ENCODE data around the gene ODC1. TPM values are rescaled to one million over a fixed set of nuclear protein-coding genes. Genes with fewer than 3 reads are reported as not detected.

The ODC1 gene
- total RNA-seq, 1 donor: 129 TPM

DNA sequence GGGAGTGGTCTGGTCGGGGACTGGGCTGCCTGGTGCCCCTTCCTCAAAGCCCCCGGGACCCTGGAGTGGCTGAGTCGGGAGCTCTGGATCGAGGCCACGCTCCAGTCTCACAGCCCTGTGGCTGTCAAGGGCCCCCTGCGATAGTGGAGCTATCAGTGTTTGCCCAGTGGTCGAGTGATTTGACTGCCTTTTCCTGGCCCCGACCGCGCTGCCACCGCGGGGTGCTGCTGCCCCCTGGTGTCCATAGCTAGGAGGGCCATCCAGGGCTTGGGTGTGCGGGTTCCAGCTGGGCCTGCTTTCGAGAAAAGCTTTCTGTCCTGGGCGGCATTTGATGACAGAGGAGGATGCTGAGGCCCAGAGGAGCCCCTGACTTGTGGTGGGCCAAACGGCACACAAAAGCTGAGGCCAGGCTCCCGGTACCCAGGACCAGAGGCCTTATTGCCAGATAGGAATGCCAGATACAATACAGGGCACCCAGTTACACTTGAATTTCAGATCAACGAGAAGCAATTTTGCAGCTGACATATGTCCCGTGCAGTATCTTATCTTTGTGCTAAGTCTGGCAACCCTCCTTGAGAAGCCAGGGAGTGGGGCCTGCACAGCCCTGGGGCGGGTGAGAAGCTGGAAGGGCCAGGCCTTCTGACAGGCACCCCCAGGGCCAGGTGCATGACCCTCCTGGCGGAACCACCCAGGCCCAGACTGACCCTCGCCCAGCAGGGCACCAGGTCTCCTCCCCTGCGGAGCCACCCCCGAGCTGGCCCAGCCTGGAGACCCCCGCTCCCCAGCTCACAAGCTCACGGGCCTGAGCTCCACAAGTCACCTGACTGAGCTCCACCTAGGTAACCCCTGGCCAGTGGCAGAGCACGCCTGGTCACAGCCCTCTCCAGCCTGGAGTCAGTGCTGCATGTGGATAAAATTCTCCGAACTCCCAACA lies 13.0 kb downstream of the ODC1 start:
- H3K4me3 ChIP-seq (ENCODE audit: low read depth, low read length): no peak overlapping the region
- DNase-seq (ENCODE audit: low read depth): peak; percentile 57
- TF ChIP-seq, protein P1, sequence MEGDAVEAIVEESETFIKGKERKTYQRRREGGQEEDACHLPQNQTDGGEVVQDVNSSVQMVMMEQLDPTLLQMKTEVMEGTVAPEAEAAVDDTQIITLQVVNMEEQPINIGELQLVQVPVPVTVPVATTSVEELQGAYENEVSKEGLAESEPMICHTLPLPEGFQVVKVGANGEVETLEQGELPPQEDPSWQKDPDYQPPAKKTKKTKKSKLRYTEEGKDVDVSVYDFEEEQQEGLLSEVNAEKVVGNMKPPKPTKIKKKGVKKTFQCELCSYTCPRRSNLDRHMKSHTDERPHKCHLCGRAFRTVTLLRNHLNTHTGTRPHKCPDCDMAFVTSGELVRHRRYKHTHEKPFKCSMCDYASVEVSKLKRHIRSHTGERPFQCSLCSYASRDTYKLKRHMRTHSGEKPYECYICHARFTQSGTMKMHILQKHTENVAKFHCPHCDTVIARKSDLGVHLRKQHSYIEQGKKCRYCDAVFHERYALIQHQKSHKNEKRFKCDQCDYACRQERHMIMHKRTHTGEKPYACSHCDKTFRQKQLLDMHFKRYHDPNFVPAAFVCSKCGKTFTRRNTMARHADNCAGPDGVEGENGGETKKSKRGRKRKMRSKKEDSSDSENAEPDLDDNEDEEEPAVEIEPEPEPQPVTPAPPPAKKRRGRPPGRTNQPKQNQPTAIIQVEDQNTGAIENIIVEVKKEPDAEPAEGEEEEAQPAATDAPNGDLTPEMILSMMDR (IDR thresholded peaks at IDR 0.05; ENCODE audit: insufficient read depth, low read length): peak; percentile 98

DNA sequence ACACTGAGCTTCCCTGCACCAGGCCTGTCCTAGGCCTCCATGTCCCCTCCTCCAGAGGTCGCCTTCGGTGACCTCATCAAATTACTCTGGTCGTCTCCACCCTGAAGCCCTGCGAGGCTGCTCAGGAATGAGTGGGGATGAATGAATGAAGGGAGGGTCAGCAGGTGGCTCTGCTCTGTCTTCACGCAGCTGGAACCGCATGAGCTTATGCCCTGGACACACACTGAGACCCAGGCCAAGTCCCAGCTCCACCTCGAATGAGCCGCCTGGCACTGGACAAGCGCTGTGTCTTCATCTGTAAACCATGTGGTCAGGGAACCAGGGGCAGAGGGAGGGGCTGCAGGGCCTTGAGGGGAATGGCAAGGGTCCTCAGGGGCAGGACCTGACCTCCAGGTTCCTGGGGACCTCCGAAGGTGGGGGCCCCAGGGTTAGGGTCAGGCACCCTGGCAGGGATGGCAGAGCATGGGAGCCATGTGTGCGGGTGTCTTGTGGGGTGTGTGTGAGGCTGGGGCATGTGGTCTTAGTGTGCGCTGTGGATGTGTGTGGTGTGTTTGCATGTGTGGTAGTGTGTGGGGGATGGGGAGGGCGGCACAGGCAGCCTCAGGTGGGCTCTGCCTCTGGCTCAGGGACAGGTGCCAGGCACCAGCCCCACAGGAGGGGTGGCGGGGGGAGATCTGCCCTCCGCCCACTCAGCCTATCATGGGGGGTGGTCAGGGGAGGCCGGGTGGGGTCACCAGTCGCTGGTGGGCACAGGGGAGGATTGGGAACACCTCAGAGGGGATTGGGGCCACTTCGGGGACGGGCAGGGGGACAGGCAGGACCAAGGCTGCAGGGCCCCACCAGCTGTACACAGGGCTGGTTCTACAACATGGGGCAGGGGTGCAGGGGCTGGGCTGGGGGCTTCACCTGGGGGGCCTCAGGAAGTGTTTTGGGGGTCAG lies 13.9 kb downstream of the ODC1 start:
- no peak for DNase-seq (ENCODE audit: low read depth)
- TF ChIP-seq, protein P1 (IDR thresholded peaks at IDR 0.05; ENCODE audit: insufficient read depth, low read length): no peak
- no peak overlapping the region for H3K4me3 ChIP-seq (ENCODE audit: low read depth, low read length)

DNA sequence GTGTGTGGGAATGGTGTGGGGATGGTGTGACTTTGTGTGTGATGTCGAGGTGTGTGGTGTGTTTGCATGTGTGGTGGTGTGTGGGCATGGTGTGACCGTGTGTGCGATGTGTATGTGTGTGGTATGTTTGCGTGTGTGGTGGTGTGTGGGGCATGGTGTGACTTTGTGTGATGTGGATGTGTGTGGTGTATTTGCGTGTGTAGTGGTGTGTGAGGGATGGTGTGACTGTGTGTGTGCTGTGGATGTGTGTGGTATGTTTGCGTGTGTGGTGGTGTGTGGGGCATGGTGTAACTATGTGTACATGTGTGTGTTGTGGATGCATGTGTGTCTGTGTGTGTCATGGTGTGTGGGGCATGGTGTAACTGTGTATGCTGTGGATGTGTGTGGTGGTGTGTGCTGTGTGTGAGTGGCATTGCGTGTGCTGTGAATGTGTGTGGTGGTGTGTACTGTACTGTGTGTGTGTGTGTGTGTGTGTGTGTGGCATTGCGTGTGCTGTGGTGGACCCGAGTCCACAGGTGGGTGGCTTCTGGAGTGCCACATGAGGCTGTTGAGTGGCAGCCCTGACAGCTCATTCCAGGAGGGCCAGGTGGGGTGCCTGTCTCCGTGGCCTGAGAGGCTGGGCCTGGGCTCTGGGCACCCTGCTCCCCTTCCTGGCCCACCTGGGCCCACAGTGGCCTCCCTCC lies 14.7 kb downstream of the ODC1 start:
- DNase-seq (ENCODE audit: low read depth): no peak
- TF ChIP-seq, protein P1 (IDR thresholded peaks at IDR 0.05; ENCODE audit: insufficient read depth, low read length): no peak
- no peak overlapping the region for H3K4me3 ChIP-seq (ENCODE audit: low read depth, low read length)

DNA sequence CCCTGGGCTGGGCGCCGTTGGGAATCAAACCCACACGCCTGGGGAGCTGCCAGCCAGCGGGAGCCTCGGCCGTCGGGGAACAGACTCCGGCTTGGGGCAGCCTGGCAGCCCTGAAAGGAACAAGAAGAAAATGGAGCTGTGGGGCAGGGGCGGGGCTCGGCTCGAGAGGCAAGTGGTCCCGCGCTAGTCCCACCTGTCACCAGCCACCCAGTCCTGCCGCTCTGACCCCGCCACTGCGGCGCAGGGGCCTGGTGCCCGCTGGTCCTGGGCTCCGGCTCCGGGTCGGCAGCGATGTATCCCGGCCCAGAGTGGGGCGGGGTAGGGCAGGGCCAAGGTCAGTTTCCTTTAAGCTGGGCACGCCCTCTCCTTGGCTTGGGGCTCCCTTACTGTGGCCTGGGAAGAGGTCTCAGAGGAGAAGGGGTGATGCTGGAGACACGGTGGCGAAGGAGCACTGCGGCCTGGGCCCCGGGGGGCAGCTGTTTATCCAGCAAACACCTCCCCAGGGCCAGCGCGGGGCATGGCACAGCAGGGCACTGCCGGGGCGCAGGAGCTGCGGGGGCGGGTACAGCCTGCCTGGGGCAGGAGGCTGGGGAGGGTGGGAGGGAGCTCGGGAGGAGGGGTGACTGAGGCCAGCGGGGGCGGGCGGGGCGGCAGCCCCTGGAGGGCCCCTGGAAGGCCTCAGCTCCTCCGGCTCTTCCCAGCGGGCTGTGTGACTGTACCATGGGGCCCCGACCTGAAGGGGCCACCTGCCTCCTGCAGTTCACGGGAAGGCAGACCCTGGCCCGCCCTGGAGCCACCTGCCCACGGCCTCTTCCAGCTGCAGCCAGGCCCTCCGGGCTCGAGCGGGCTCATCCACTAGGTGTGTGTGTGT lies 15.6 kb downstream of the ODC1 start:
- TF ChIP-seq, protein P1 (IDR thresholded peaks at IDR 0.05; ENCODE audit: insufficient read depth, low read length): no peak
- no peak for DNase-seq (ENCODE audit: low read depth)
- no peak overlapping the region for H3K4me3 ChIP-seq (ENCODE audit: low read depth, low read length)

DNA sequence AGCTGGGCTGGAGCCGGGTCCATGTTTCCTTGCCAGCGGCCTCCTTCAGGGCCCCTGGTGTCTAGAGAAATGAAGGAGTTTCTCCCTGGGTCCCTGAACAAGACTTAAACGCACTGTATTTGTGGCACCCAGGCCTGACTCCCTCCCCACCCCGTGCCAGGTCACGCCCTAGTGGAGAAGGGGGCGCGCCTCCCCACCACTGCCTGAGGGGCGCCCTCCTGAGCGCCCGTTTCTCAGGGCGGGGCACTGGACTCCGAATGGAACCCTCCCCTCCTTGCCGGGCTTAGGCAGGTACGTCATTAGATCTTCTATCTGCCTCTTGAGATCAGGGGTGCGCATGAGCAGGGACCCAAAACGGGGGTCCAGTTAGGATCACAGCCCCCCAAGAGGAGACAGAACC lies 16.3 kb downstream of the ODC1 start:
- no peak overlapping the region for H3K4me3 ChIP-seq (ENCODE audit: low read depth, low read length)
- no peak for DNase-seq (ENCODE audit: low read depth)
- TF ChIP-seq, protein P1 (IDR thresholded peaks at IDR 0.05; ENCODE audit: insufficient read depth, low read length): no peak

All from fibroblast of the aortic adventitia (primary cell).